Right hindlimb (tissue), 1 donor: ENCODE measurements around the gene CFAP298.

Experiments
- DNase-seq: peaks from one replicate; pipeline ENCODE4 v3.0.0-alpha.2; 2018

CFAP298 gene

DNA sequence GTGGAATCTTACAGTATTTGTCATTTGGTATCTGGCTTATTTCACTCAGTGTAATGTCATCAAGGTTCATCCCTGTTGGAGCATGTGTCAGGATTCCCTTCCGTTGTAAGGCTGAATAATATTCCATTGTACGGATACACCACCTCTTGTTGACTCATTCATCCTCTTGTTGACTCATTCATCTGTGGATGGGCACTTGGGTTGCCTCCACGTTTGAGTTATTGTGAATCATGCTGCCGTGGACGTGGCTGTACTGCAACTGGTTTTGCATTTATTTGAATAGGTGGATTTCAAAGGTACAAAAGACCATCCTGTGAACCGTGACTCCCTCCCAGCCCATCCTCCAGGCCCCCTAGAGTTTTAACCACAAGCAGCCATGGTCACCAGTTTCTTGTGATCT lies 15.0 kb downstream of the CFAP298 start:
- no peak for DNase-seq

DNA sequence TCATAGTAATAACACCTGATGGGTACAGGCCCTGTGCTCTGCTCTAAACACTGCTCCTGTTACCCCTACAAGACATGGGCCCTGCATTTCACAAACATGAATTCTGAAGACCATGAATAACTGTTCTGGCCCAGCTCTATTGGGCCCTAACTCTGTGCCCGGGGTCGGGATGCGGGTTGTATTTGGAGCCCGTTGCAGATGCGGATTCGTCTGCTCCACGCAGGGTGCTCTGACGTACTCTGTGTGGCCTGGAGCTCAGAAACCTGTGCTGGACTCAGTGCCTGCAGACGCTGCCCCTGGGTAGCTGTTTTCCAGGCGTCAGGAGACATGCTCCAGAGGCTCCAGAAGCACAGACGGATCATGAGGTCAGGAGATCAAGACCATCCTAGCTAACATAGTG lies 16.7 kb downstream of the CFAP298 start:
- no peak for DNase-seq

- no peak for DNase-seq
Measured at GRCh38 chr21:32593690-32594089, 18.5 kb downstream of the CFAP298 start.

- no peak for DNase-seq
Measured at GRCh38 chr21:32592929-32593502, 19.2 kb downstream of the CFAP298 start.

GRCh38 chr21:32590130-32590529 lies 22.0 kb downstream of the CFAP298 start:
- no peak for DNase-seq

DNA sequence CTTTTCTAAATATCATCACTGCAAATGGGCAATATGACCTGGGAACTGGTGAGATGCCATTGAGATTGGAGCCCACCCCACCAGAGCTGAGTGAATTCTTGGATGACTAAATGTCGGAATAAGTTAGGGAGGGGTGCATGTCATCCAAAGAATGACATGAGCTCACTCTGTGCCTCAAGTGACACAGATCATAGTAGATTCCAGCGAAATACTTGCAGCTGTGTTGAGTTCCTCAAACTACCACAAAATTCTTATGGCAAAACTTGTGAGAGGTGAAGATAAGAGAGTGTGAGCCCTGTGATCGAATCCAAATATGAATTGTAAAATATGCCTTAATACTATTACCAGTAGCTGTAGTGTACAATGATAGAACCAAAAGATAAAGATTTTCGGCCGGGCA lies 24.5 kb downstream of the CFAP298 start:
- DNase-seq: no peak

DNA sequence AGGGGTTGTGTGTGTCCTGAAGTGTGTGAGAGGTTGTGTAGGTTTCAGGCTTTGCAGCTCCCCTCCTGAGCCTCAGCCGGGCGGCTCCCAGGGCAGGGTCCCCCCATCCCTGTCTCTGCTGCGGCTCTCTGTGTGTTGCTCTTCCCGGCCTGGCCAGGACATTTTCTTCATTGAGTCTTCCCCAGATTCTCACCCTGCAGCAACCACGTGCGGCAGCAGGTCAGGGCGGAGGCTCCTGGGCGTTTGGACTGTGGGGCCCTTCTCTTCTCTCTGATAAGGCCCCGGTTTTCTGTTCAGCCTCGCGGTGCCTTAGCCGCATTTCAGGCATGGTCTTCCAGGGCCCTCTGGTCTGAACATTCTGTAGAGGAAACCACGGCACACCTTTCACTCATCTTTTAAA lies 25.1 kb downstream of the CFAP298 start:
- no peak for DNase-seq

- DNase-seq: no peak
Measured at GRCh38 chr21:32585970-32586369, 26.2 kb downstream of the CFAP298 start.

- no peak for DNase-seq
Measured at GRCh38 chr21:32585042-32585710, 27.0 kb downstream of the CFAP298 start, which contains the start of gene TCP10L. Gene TCP10L (minus strand): TSS chr21:32585523. CDS start chr21:32584304, 1,219 bp downstream.

GRCh38 chr21:32584472-32584871 lies 27.7 kb downstream of the CFAP298 start:
- no peak for DNase-seq

DNA sequence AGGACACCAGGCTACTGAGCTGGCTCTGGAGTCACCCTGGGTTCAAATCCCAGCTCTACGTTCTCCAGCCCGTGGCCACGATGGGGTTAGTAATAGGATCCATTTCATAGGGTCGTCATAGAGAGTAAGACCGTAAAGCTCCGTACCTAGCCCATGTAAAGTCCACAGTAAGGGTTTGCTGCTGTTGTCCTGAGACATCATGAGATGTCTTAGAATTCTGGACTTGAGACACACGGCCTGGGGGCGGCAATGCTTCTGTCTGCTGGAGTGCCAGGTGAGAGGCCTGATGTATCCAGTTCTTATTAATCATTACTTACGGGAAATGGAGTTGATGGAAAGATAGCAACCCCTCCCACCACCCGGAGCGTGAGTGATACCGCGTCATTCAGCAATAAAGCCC lies 30.4 kb downstream of the CFAP298 start:
- DNase-seq: no peak

GRCh38 chr21:32580949-32581348 lies 31.2 kb downstream of the CFAP298 start:
- DNase-seq: no peak

DNA sequence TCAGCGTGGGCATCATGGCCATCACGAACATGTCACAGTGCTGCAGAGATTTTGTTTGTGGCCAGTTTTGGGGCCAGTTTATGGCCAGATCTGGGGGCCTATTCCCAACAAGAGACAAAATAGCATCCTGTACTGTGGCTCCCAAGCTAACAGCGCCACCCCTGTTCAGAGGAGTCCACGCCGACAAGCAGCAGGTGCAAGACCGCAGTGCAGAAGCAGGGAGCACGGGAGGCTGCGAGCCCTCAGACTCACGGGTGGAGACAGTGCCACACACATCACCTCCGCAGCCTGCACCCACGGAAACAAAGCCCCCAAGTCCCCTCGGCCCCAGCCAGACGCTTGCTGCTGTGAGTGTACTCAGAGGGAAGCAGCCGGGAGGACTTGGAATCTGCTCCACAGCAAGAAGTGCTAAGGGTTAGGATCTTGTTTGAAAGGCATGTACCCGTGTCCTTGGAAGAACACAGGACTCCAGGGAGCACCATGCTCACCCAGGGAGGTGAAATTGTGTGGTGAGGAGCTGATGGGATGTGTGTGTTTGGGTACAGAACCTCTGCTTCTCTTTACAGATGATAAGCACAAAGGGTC lies 34.0 kb downstream of the CFAP298 start:
- DNase-seq: no peak

GRCh38 chr21:32576011-32576410 lies 36.2 kb downstream of the CFAP298 start:
- DNase-seq: no peak

- no peak for DNase-seq
Measured at GRCh38 chr21:32574946-32575925, 36.9 kb downstream of the CFAP298 start.

GRCh38 chr21:32572574-32573420 lies 39.4 kb downstream of the CFAP298 start:
- DNase-seq: no peak

- no peak for DNase-seq
Measured at GRCh38 chr21:32570456-32570855, 41.7 kb downstream of the CFAP298 start.

DNA sequence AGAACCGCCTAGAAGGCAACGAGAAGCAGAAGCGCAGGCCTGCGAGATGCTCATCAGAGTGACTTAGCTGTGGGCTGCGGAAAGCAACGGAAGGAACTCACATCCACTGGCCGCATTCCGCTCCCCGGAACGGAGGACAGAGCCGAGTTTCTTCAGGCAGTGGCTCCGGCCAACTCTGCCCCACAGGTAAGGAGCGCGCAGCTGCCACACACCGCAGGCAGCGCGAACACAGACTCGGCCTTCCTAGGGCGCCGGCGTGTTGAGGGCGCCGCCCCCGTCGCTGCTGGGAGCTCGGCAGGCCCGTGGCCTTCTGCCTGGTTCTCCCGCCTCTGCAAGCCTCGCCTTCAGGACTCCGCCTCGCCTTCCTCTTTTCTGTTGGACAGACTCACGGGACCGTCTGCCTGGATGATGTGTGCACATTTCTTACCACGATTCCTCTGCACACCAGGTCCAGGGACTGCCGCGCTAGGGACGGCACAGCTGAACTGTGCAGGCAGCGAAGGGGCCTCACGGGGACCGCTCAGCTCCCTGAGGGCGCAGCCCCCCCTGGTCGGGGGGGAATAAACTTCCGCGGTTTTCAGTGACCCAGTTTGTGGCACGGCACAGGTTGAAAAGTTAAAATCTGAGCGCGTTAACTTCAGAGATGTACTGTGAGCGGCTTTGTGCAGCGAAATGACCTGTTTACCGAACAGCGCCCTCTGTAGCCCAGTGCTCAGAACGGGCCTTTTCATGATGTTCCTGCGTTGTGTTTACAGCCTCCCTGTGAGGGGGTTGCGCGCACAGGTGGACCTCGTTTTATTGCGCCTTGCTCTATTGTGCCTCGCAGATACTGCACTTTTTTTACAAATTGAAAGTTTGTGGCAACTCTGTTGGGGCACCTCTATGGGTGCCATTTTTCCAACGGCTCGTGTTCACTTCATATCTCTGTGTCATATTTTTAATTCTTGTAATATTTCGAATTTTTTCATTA lies 42.6 kb downstream of the CFAP298 start:
- peak; percentile 83 for DNase-seq

DNA sequence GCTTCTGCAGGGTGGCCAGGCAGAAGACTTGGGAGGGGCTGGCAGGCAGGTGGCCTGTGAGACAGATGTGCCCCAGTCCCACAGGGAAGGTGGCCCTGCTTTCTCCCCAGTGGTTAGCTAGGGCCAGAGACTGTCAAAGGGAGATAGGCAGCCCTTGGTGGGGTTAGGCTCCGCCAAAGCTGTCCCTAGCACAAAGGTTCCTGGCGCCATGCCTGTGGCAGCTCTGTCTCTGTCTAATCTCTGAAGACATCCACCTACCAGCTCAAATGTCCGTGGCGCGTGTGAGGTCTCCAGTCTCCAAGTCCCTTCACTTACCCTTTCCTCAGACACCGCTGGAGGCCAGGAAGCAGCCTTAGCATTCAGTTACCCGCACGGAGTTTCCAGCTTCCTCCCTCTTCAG lies 44.6 kb downstream of the CFAP298 start:
- DNase-seq: no peak

DNA sequence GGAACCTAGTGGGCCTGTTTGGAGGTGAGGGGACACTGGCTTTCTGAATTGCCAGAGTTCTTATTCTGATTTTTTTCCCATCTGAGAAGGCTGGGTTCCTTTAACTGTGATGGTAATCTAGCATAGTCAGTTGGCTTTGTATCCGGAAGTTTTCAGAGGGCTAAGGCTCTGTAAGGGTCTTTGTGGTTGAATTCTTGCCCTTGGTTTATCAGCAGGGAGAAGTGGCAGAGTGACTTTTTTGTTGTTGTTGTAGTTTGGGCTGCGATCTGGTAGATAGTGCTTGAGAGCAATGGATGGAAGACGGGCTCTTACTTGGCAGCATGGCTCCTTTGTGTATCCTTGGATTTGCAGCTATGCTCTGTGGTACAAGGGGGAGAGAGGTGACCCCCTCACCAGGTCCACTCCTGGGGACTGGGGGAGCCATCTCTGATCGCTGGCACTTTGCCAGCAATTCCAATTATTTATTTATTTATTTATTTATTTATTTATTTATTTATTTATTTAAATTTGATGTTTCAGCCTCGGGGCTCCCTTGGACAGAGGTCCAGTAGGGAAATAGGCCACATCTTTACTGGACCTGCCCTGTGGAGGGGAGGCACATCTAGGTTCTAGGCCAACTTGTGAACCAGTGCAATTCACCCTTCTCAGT lies 45.3 kb downstream of the CFAP298 start:
- no peak for DNase-seq
